GM21786 (cell line): ENCODE results near the gene KIF25.

ENCODE experiments used
- ATAC-seq: cut with Tn5 transposase; IDR thresholded peaks from one replicate; pipeline ENCODE4 v1.9.1; 2021; ENCODE audit not compliant: unreplicated experiment

KIF25 gene

GRCh38 chr6:168086616-168087015, 89.1 kb downstream of the KIF25 start:
- ATAC-seq, result no peak

DNA sequence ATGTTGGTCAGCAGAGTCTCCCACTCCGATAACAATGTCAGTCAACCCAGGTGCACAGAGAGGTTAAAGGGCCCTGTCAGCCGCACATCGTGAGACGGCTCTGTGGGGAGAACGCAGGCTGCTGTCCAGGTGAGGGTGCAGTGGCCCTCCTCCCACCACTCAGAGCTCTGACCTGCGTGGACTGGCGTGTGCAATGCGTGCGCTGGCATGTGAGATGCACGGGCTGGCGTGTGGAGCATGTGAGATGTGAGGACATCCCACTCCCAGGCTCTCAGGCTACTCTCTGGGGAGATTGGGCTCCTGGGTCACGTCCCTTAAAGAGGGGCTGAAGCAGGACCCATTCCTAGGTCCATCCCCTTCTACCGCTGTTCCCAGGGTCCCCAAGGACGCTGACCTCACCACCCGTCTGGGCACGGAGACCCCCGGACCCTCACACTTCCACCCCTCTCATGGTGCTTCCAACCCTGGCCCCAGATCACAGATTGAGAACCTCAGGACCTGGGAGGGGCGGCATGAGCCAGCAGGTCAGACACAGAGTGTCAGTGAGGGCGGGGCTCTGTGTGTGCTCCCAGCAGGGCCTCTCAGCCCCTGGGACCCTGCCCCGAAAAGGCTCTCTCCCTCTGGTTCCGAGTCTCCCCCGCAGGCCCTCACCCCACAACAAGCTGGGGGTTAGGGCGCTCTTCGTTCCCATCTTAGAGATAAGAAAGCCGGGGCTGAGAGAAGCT, 90.1 kb downstream of the KIF25 start:
- ATAC-seq, result no peak

- no peak for ATAC-seq
These were observed 90.9 kb downstream of the KIF25 start for GRCh38 chr6:168088161-168089053.

DNA sequence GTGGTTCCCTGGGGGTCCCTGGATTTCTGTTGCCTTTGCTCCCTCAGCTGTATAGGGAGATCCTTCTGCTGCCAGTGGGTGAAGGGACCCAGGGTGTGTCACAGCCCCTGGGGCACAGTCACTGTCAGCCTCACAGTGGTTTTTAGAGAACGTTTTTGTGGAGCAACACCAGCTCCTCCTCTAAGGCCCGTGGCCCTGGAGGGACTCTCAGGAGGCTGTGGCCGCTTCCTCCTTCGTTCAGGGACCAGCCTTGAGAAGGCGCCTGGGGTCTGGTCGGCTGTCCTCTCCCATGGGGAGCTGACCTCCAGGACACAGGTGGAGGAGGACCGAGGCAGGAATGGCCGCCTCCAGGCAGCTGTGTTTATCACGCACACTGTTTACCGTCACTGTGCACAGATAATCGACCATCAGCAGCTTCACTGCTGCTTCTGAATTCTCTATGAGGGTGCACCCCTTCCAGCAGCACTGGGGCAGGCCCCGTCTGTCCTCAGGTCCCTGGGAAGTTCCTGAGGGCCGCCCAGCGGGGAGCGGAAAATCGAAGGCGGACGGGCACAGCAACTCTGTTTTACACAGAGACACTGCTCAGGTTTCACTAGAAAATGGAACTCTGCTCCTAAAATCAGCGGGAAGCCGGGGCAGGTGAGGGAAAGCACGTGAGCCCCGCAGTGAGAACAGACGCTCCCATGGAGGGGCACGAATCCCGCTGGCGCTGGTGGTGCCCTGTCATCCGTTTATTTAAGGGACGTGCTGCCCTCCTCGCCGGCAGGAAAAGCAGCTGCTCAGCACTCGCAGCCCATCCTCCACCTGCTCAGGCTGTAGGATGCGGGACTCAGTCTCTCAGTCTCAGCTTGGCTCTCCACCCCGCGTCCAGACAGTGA, 92.0 kb downstream of the KIF25 start:
- no peak for ATAC-seq

- ATAC-seq, result no peak
These were observed 92.7 kb downstream of the KIF25 start for GRCh38 chr6:168090064-168090690.

GRCh38 chr6:168090706-168091105, 93.2 kb downstream of the KIF25 start:
- ATAC-seq, result no peak

GRCh38 chr6:168091381-168092264, 94.2 kb downstream of the KIF25 start:
- ATAC-seq, result no peak

DNA sequence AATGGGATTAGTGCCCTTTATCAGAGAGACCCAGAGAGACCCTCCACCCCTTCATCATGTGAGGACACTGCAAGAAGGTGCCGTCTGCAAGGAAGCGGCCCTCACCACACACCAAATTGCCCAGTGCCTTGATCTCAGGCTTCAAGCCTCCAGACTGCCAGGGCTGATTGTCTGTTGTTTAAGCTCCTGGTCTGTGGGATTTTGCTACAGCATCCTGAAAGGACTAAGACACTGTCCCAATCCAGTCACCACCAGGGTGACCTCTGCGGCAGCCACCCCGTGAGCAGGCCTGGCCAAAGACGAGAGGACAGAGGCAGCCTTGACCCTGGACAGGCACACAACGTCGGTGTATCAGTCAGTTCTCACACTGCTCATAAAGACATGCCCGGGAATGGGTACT, 95.1 kb downstream of the KIF25 start:
- ATAC-seq, result no peak

DNA sequence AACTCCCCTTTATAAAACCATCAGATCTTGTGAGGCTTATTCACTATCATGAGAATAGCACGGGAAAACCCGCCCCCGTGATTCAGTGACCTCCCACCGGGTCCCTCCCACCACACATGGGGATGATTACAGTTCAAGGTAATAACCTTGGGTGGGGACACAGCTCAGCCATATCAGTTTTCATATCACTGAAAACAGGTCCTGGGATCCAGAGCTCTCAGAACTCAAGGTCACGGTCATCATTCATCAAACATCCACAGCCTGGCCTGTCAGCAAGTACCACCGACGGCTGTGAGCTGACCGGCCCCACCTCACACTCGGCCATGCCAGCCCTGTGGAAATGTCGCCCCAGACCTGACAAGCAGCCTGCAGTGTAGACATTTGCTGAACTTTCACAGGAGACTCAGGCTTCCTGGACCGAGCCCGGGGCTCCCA, 95.6 kb downstream of the KIF25 start:
- ATAC-seq, result no peak

- ATAC-seq, result no peak
These were observed 96.2 kb downstream of the KIF25 start for GRCh38 chr6:168093634-168094033.
